ENCODE measurements around the gene PANK2. TPM values are rescaled to one million over a fixed set of nuclear protein-coding genes. Genes with fewer than 3 reads are reported as not detected.
A peak's percentile ranks its signal among the peaks of the same experiment; 100 is the strongest.

Gene PANK2
- total RNA-seq, 1 experiment from 2014 or later, result 77.4 TPM

DNA sequence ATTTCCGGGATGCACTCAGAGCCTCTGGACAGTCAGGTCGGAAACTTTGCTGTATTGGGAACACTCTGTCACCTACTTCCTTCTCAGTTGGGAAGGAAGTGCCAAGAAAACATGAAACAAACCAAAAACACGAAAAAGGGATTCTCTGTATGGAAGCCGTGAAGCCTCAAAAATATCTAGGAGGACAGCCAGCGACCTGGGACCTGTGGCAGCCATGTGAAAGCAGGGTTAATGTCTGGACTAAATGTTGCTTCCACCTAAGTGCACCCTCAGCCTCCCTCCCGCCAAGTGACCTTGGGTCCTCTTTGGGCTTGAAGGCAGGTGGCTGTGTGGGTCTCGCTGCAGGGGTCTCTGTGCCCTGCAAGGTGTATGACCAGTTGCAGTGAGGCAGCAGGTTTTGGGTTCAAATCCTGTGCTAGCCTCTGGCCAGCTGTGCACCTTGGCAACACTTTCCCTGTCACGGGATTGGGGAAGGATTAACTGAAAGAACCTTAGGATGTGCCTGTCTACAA is 41.7 kb upstream of the PANK2 start:
- TF ChIP-seq EZH2 (IDR thresholded peaks at IDR 0.05; ENCODE audit: borderline replicate concordance, low read depth, low read length, poor library complexity, severe bottlenecking), result no peak
- TF ChIP-seq, protein P1, sequence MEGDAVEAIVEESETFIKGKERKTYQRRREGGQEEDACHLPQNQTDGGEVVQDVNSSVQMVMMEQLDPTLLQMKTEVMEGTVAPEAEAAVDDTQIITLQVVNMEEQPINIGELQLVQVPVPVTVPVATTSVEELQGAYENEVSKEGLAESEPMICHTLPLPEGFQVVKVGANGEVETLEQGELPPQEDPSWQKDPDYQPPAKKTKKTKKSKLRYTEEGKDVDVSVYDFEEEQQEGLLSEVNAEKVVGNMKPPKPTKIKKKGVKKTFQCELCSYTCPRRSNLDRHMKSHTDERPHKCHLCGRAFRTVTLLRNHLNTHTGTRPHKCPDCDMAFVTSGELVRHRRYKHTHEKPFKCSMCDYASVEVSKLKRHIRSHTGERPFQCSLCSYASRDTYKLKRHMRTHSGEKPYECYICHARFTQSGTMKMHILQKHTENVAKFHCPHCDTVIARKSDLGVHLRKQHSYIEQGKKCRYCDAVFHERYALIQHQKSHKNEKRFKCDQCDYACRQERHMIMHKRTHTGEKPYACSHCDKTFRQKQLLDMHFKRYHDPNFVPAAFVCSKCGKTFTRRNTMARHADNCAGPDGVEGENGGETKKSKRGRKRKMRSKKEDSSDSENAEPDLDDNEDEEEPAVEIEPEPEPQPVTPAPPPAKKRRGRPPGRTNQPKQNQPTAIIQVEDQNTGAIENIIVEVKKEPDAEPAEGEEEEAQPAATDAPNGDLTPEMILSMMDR (conservative IDR thresholded peaks at IDR 0.05; ENCODE audit: low read depth, low read length), result no peak
- H3K36me3 ChIP-seq (ENCODE audit: insufficient read depth, low read length, poor library complexity, severe bottlenecking), result no peaks in the 10 kb centered on the region
- DNase-seq (ENCODE audit: low spot score), result no peak
- POLR2A ChIA-PET (ENCODE audit: low non-redundant PET), result no interaction called here
- H3K27ac ChIP-seq (ENCODE audit: low read depth, low read length, poor library complexity, severe bottlenecking), result peak overlapping the region; percentile 95
- H3K27me3 ChIP-seq (replicated peaks; ENCODE audit: insufficient read depth, low read depth, low read length, poor library complexity), result no peaks in the 10 kb centered on the region
- no peaks in the 10 kb centered on the region for H3K9me3 ChIP-seq (ENCODE audit: low read depth, low read length, poor library complexity, severe bottlenecking)
- CTCF ChIA-PET, result no interaction called here
- BruUV-seq (replicated peaks), result TSS peak; percentile 68
- intact Hi-C loops (cut with micrococcal nuclease; ENCODE audit: unreplicated experiment), result no loop called here
- H3K4me3 ChIP-seq (ENCODE audit: low read depth, low read length, poor library complexity, severe bottlenecking), result peak overlapping the region; percentile 94
- H3K4me1 ChIP-seq (ENCODE audit: insufficient read depth, low read length, poor library complexity, severe bottlenecking), result no peaks in the 10 kb centered on the region

DNA sequence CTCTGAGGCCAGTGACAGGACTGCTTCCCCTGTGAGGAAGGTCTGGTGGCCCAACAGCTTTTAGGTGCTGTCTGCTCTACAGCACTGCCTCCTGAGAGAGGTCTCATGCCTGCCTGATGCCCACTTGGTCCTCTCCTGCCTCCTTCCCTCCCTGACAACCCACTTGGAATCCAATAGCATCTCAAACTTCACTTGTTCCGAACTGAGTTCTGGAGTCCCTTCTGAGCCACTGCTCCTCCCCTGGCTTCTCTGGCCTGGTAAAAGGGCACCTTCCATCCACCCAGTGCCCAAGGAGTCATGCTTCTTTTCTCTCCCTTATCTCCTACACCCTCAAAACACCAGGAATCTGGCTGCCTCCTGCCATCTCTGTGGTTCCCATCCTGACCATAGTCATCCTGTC is 40.6 kb upstream of the PANK2 start:
- Histone ChIP-seq H3K4me1 (ENCODE audit: insufficient read depth, low read length, poor library complexity, severe bottlenecking) (no peaks in the 10 kb centered on the region), H3K36me3 (ENCODE audit: insufficient read depth, low read length, poor library complexity, severe bottlenecking) (no peaks in the 10 kb centered on the region), H3K27me3 (replicated peaks; ENCODE audit: insufficient read depth, low read depth, low read length, poor library complexity) (no peaks in the 10 kb centered on the region), H3K4me3 (ENCODE audit: low read depth, low read length, poor library complexity, severe bottlenecking) (no peak overlapping the region), H3K27ac (ENCODE audit: low read depth, low read length, poor library complexity, severe bottlenecking) (peak overlapping the region; percentile 23), H3K9me3 (ENCODE audit: low read depth, low read length, poor library complexity, severe bottlenecking) (no peaks in the 10 kb centered on the region)
- TF ChIP-seq, protein P1 (conservative IDR thresholded peaks at IDR 0.05; ENCODE audit: low read depth, low read length), result no peak
- no peak for TF ChIP-seq EZH2 (IDR thresholded peaks at IDR 0.05; ENCODE audit: borderline replicate concordance, low read depth, low read length, poor library complexity, severe bottlenecking)
- CTCF ChIA-PET, result no interaction called here
- intact Hi-C loops (cut with micrococcal nuclease; ENCODE audit: unreplicated experiment), result no loop called here
- DNase-seq (ENCODE audit: low spot score), result no peak
- no TSS peak for BruUV-seq (replicated peaks)
- POLR2A ChIA-PET (ENCODE audit: low non-redundant PET), result no interaction called here

DNA sequence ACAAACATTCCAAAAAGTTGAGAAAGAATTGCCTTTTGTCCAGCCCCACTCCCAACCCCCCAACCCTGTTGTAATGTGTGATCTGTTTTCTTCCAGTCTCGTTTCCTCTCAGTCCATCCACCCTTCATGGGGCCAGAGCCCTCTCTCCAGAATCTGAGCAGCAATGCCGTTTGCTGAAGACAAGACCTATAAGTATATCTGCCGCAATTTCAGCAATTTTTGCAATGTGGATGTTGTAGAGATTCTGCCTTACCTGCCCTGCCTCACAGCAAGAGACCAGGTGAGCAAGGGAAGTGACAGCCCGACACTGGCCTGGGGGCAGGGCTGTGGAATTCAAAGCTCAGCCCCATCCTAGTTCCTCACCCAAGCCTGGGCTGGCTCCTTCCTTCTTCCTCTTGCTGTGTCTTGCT is 34.7 kb upstream of the PANK2 start:
- TF ChIP-seq EZH2 (IDR thresholded peaks at IDR 0.05; ENCODE audit: borderline replicate concordance, low read depth, low read length, poor library complexity, severe bottlenecking), result no peak
- TF ChIP-seq, protein P1 (conservative IDR thresholded peaks at IDR 0.05; ENCODE audit: low read depth, low read length), result no peak
- POLR2A ChIA-PET (ENCODE audit: low non-redundant PET), result interaction anchor here (0.6 kb wide), 1 partner anchor 25 kb away, joined by 12 read pairs; no protein-coding TSS in a partner anchor
- no peaks in the 10 kb centered on the region for H3K9me3 ChIP-seq (ENCODE audit: low read depth, low read length, poor library complexity, severe bottlenecking)
- BruUV-seq (replicated peaks), result no TSS peak
- H3K27me3 ChIP-seq (replicated peaks; ENCODE audit: insufficient read depth, low read depth, low read length, poor library complexity), result no peaks in the 10 kb centered on the region
- intact Hi-C loops (cut with micrococcal nuclease; ENCODE audit: unreplicated experiment), result no loop called here
- CTCF ChIA-PET, result interaction anchor here (0.5 to 1.7 kb wide), 6 partner anchors 21 to 299 kb away, joined by 3 to 21 read pairs (median 4); partner anchors contain the start of gene CENPB
- H3K36me3 ChIP-seq (ENCODE audit: insufficient read depth, low read length, poor library complexity, severe bottlenecking), result peaks cover 34% of the 10 kb centered on the region
- no peak overlapping the region for H3K4me3 ChIP-seq (ENCODE audit: low read depth, low read length, poor library complexity, severe bottlenecking)
- H3K27ac ChIP-seq (ENCODE audit: low read depth, low read length, poor library complexity, severe bottlenecking), result no peak overlapping the region
- no peaks in the 10 kb centered on the region for H3K4me1 ChIP-seq (ENCODE audit: insufficient read depth, low read length, poor library complexity, severe bottlenecking)
- no peak for DNase-seq (ENCODE audit: low spot score)

Measured in A673 (cell line).